ENCODE measurements around the gene BDKRB2.

Gene BDKRB2

DNA sequence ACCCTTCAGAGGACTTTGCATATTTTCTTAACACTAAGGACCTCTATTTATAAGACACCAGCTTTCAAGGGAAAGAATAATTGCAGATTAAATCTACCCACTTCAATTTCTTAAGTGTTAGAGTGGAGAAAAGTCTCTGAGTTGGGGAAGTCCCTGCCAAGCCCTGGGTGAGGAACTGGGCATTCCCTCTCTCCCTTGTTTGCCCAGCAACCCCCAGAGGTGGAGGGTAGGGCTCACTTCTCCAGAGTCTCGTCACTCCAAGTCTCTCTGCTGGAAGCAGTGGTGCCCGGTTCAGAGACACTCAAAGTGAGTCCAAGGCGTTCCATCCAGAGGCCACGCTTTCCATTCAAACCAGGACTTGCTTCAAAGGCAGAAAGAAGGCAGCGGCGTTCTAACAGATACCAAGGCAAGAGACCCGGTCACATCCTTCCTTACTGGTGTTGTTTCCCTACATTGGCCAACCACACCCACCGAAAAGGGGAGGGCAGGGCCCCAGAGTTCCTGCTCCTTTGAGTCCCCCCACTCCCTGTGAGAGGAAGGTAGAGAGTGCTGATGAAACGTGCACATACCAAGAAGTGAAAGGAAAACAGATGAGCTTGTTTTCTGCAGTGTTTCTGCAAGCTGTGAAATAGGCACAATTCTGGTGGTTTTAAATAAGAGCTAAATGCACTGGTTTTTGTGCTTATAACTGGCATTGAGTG, 6.1 kb upstream of the BDKRB2 start:
- ATAC-seq, result no peak
- DNase-seq, result no peak

DNA sequence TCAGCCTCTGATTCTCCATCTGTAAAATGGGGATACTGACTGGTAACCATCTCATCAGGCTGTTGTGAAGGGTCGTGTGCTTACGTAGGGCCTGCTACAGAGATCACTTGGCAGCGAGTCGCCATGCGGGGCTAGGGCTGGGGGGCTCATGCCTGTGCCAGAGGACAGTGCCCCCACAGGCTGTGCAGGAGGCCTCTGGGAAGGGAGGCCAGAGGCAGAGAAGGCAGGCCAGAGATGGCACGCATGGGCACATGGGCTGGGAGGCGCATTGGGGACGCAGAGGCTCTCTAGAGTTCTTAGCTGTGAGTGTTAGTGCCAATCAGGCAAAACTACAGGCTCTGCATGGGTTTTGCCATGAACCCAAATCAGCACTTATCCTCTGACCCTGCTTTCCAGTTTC, 3.5 kb upstream of the BDKRB2 start:
- no peak for ATAC-seq

DNA sequence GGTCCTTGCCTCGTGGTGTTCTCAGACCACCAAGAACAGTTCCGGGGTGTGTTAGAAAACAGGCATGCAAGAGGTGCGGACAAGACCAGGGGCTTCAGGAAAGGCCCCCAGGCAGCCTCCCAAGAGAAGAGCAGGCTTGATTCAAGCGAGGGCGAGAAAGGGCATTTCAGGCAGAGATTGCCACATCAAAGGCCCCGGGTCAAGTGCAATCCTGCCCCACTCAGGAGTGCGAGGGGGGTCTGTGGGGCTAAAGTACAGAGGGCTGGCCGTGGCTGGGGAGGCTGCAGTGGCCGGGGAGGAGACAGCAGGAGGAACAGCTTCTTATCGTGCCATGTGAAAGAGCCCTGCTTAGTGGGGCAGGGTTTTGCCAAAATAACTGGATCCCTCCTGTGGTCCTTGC, 2.7 kb upstream of the BDKRB2 start:
- ATAC-seq (no peak), DNase-seq (no peak)

More for the DNA sequence above, 3.5 kb upstream of the BDKRB2 start:
- no peak for DNase-seq

- ATAC-seq, result no peak
- no peak for DNase-seq
Measured at GRCh38 chr14:96202441-96203094, 2.1 kb upstream of the BDKRB2 start.

DNA sequence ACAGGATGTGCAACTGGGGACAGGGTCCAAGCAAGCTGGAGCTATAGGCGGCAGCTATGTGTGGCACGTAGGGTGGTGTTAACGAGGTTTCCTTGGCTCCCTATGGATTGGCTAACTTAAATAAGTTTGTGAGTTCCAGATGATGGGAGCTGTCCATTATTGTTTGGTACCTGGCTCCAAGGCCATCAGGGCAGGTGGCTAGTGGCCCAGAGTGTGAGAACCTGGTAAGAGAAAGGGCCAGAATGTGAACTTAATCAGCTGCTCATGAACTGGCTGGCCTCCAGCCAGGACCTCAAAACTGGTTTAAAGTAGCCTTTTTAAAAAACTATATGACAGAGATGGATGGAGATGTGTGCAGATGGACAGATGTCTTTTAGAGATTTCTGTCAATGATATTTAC, 1.5 kb upstream of the BDKRB2 start:
- DNase-seq (no peak), ATAC-seq (no peak)

DNA sequence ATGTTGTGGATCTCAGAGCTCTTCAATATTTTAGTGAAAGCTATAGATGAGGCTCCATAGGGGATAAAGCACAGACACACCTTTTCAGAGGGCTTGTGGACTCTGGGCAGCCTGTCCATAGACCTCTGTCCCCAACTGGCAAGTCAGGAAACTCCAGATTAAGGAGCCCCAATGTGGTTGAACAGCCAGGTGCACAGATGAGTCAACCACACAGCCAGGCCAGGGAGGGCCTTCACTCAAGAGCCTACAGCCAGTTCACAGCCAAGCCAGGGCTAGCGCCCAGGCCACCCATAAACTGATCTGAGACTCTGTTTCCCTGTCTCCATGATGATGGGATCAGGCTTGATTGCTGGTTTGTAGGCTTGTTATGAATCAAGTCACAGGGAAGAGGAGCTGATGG, 1.0 kb upstream of the BDKRB2 start:
- ATAC-seq, result no peak
- no peak for DNase-seq

- DNase-seq (no peak), ATAC-seq (no peak)
Measured at GRCh38 chr14:96205059-96205977, 679 bp downstream of the BDKRB2 start.

DNA sequence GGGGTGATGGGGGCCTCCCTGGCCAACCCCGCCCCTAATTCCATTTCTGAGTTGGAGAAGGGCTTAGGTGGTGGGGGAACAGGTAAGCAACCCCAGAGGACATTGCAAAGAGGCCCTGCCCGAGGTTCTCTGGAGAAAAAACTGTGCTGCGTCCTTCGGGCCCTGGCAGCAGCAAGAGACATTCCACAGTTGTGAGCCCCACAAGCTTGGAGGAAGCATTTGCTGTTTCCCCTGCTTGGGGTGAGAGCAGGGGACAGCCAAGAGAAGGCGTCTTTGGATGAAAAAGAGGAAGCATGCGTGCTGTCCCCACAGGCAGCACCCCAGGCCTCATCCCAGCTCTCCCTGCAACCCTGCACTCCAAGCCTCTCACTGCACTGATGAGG, 1.3 kb downstream of the BDKRB2 start:
- ATAC-seq (no peak), DNase-seq (no peak)

DNA sequence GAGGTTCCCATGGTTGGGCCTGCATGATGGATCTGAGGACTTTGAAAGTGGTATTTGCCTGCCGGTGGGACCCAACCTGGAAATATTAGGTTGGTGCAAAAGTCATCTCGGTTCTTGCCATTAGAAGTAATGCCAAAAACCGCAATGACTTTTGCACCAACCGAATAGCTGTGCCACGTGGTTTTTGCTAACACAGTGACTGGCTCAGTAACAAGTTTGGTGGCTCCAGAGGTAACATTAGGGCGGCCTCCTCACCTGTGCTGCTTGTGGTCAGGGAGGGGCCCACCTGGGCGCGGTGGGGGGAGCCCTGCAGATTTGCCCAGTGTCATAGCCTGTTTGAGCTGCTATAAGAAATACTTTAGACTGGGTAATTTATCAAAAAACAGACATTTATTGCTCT, 1.8 kb downstream of the BDKRB2 start:
- DNase-seq (no peak), ATAC-seq (no peak)

- ATAC-seq (no peak), DNase-seq (no peak)
Measured at GRCh38 chr14:96207686-96208085, 3.0 kb downstream of the BDKRB2 start.

DNA sequence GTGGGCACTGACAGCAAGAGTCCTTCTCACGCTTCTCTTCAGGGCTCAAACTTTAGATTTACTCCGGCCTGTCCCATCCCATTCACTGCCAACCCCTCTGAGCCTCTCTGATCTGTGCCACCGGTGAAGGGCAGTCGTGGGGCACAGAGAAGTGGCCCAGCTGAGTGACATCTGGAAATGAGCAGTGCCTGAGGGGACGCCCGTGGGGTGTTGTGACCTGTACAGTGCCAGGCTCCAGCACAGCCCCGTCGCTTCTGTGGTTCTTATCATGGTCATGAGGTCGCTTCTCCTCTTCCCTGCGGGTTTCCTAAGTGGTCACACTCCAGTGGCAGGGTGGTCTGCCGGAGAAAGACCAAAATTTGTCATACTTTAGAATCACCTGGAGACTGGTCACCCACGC, 4.1 kb downstream of the BDKRB2 start:
- no peak for DNase-seq
- ATAC-seq, result no peak

DNA sequence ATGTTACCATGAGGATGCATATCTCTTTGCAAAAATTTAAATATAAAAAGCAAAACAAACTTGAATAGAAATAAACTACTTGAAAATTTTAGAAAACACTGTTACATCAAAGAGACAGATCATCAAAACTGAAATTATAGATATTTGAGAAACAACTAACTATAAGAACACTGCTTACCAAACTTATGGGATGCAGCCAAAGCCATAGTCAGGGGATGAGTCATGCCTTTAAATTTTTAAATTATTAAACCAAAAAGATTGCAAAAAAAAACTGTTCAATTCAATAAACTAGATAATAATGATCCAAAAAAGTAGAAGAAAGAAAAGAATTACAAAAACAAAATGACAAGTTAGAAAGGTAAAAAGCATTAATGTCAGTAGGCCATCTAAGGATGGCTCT, 7.5 kb downstream of the BDKRB2 start:
- DNase-seq (no peak), ATAC-seq (no peak)

DNA sequence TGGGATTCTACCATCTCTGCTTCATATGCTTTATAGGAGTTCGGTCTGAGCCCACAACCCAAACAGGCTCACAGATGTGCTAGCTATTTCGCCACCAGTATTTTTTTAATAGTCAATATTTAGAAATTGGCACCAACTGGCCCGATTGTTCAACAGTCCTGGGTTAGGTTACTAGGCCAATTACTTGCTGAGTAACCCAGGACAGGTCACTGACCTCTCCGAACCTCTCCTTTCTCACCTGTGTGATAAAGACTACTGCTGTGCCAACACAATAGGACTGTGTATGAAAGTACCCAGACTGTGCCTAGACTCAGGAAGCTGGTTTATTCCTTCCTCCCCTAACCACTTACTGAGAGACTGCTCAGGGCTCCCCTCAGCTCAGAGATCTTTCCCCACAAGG, 8.3 kb downstream of the BDKRB2 start:
- ATAC-seq (no peak), DNase-seq (no peak)

DNA sequence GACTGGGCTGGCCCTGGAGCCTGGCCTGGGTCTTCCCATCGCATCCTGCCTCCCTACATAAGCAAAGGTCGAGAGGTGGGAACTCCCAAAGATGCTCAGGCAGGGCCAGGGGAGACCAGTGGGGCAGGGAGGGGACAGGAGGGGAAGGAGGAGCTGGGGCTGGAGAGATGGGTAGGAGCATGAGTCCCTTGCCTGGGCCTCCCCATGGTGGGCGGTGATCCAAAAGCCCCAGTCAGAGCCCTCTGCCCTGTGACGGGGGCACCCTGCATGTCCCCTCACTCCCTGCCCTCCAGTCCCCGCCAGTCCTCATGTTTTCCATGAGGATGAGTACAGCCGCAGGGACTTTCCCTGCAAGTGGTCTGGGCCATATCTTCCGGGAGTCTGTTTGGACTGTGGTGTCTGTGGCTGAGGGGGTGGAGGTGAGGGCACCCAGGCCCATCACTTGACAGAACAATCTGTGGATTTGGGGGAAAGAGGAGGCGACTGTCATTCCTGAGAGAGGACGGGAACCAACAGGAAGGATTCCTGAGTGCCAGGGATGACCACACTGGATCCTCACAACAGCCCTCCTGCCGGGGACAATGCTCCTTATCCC, 9.3 kb downstream of the BDKRB2 start:
- ATAC-seq (no peak), DNase-seq (no peak)

GRCh38 chr14:96214793-96215192, 10.2 kb downstream of the BDKRB2 start:
- ATAC-seq, result no peak
- DNase-seq, result no peak

DNA sequence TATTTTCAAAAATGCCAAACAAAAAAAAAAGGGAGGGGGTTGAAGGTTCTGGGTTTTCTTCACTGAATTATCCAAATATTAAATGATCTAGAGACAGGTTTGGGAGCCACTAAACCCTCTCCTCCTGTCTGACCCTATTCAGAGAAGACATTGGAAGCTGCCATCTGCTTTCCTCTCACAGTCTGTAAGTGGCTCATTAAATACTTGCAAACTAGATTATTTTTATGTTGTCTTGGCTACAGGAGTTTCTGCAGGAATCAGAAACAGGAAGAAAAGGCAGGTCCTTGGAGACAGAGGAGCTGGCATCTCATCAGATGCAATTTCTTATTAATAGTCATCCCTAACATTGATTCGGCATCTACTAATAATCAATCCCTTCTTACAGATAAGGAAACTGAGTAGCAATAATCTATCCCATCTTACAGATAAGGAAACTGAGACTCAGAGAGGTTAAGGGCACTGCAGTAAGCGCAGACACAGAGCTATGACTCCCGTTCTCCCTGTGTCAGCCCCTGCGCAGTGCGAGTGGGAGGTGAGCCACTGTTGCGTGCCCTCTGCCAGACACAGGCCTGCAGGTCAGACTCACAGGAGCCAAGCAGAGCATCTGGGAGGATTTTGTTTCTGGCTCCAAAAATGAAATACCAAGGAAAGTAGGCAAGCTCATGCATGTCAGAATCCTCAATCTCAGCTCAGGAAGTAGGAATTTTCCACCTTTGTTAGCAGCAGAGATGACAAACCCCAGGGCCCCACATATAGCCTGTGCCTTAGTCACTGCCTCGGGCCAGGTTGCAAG, 11.0 kb downstream of the BDKRB2 start:
- DNase-seq, result no peak
- no peak for ATAC-seq

DNA sequence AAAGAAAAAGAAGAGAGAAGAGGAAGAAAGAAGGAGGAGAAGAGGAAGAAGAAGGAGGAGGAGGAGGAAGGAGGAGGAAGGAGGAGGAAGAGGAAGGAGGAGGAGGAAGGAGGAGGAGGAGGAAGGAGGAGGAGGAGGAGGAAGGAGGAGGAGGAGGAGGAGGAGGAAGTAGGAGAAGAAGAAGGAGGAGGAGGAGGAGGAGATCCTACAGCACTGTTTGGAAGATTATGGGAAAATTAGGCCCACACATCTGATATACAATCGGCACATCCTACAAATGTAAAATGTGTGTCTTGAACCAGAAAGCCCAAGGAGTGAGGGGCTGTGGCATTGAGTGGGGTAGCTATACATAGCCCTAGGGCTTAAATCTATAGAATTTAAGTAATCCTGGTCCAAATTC, 12.0 kb downstream of the BDKRB2 start:
- ATAC-seq, result no peak
- no peak for DNase-seq

DNA sequence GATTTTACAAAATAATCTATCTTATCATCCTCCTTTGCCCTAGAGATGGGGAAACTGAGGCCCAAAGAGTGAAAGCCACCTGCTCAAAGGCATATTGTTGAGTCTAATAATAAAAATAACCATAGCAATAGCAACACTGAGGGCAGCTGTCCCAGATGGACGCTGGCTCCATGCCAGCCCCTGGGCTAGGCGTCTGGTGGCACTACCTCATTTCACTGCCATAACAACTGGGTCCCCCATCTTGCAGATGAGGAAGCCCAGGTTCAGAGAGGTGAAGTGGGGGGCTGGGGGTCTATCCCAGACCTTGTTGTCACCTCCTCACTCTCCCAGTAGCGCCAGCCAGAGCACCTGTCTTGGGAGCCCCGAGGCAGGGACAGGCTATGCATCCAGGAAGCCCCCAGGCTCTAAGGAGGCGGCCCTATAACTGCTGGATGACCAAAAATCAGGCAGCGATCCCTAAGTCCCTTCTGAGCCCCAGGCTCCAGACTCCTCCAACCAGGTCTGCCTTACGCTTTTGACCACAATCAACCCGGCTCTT, 12.8 kb downstream of the BDKRB2 start:
- ATAC-seq, result peak; percentile 30
- DNase-seq, result no peak

GRCh38 chr14:96221109-96221650, 16.5 kb downstream of the BDKRB2 start:
- DNase-seq, result no peak
- no peak for ATAC-seq

DNA sequence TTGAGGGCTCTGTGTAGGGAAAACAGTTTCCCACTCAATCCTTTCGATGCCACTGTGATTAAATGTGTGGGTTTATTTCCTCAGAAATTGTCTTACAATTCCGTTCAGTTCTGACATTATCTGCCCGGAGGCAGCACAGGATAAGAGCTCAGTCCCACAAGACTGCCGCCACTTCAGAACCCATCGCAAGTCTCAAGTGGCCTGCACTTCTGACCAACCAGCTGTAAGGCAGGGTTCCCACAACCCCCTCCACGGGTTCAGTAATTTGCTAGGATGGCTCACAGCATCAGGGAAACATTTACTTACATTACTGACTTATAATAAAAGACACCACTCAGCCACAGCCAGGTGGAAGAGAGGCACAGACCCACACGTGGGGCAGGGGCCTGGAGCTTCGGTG, 17.2 kb downstream of the BDKRB2 start:
- ATAC-seq, result no peak
- DNase-seq, result no peak

GRCh38 chr14:96224480-96225096, 19.9 kb downstream of the BDKRB2 start:
- ATAC-seq (no peak), DNase-seq (no peak)
